H1 (cell line): ENCODE measurements around the gene TEX10. TPM values are rescaled to one million over a fixed set of nuclear protein-coding genes. Genes with fewer than 3 reads are reported as not detected.

Experiments used
- CTCF ChIA-PET: fragments of 300-600 bp; sonication (Branson Sonifier 250); formaldehyde crosslinking; loops from one replicate; lab custom pipeline; 2021; ENCODE audit not compliant: partially characterized antibody; lab: Charles Lee
- POLR2A ChIA-PET: fragments of 300-600 bp; sonication (Branson Sonifier 250); formaldehyde crosslinking; loops from one replicate; lab custom pipeline; 2021; ENCODE audit warnings: inconsistent platforms; ENCODE audit not compliant: partially characterized antibody; lab: Charles Lee
- DNase-seq, 2 experiments: peaks; one replicate each; pipeline versions ENCODE4 v3.0.0 to v3.0.0-alpha.2; 2010 to 2022; ENCODE audit warnings: low spot score in 2 of 2, low read depth in 1 of 2, mixed read lengths in 1 of 2
- FAIRE-seq: peaks from 2 replicates; lab custom pipeline; 2011; peaks lifted over from hg19 to GRCh38; lab: Jason Lieb, UNC
- H2AFZ ChIP-seq: 2 replicates; pipeline ENCODE4 v1.8.1; 2012; ENCODE audit warnings: low read length, inconsistent platforms
- H2AK5ac ChIP-seq: 2 replicates; pipeline ENCODE4 v1.6.1; 2013; ENCODE audit warnings: low read depth, low read length
- H2BK120ac ChIP-seq: replicated peaks from 2 replicates; pipeline ENCODE3; 2013; ENCODE audit warnings: low read depth, low read length, inconsistent platforms
- H2BK12ac ChIP-seq: 2 replicates; pipeline ENCODE4 v1.6.1; 2013; ENCODE audit warnings: low read depth, low read length
- H2BK15ac ChIP-seq: 2 replicates; pipeline ENCODE4 v1.6.1; 2013; ENCODE audit warnings: low read length
- H2BK20ac ChIP-seq: 2 replicates; pipeline ENCODE4 v1.6.1; 2013; ENCODE audit warnings: low read length
- H2BK5ac ChIP-seq: 2 replicates; pipeline ENCODE4 v1.6.1; 2013; ENCODE audit warnings: low read depth, low read length
- H3K14ac ChIP-seq: 2 replicates; pipeline ENCODE4 v1.6.1; 2013; ENCODE audit warnings: inconsistent platforms; ENCODE audit not compliant: insufficient read length
- H3K18ac ChIP-seq: 2 replicates; pipeline ENCODE4 v1.6.1; 2013; ENCODE audit warnings: low read length; ENCODE audit errors: extremely low read depth
- H3K23ac ChIP-seq: 2 replicates; pipeline ENCODE4 v1.6.1; 2013; ENCODE audit warnings: inconsistent platforms; ENCODE audit not compliant: insufficient read length
- H3K23me2 ChIP-seq: 2 replicates; pipeline ENCODE4 v1.6.1; 2013; ENCODE audit warnings: low read depth, low read length
- H3K27ac ChIP-seq: 2 replicates; pipeline ENCODE4 v1.6.1; 2011; ENCODE audit warnings: low read depth, low read length, inconsistent platforms
- H3K27me3 ChIP-seq, 4 experiments: replicated peaks in 1 of 4; 1 replicate in 1 of 4; 2 replicates in 3 of 4; pipeline versions ENCODE4 v1.6.1 to v1.8.1; 2011 to 2013; ENCODE audit warnings: low read length in 3 of 4, mild to moderate bottlenecking in 3 of 4, inconsistent platforms in 2 of 4, mixed read lengths in 2 of 4, moderate library complexity in 1 of 4; ENCODE audit not compliant: control insufficient read depth in 3 of 4, insufficient read depth in 3 of 4; ENCODE audit errors: extremely low read depth in 1 of 4
- H3K36me3 ChIP-seq, 4 experiments: 2 replicates each; pipeline versions ENCODE4 v1.6.1 to v1.8.1; 2011 to 2013; ENCODE audit warnings: mild to moderate bottlenecking in 4 of 4, low read length in 3 of 4, moderate library complexity in 2 of 4, control low read depth in 1 of 4, inconsistent platforms in 1 of 4; ENCODE audit not compliant: insufficient read depth in 4 of 4, control insufficient read depth in 2 of 4
- H3K4ac ChIP-seq: replicated peaks from 2 replicates; pipeline ENCODE3; 2013; ENCODE audit warnings: low read length, low read depth, mixed read lengths, inconsistent platforms; ENCODE audit not compliant: insufficient read length
- H3K4me1 ChIP-seq, 4 experiments: replicated peaks in 1 of 4; 1 replicate in 1 of 4; 2 replicates in 3 of 4; pipeline versions ENCODE4 v1.6.1 to v1.8.1; 2011 to 2013; ENCODE audit warnings: low read length in 3 of 4, inconsistent platforms in 2 of 4, mixed read lengths in 1 of 4; ENCODE audit not compliant: insufficient read depth in 4 of 4, control insufficient read depth in 3 of 4
- H3K4me2 ChIP-seq, 2 experiments: 2 replicates each; pipeline versions ENCODE4 v1.6.1 to v1.8.1; 2011 to 2013; ENCODE audit warnings: low read depth in 2 of 2, low read length in 2 of 2, control low read depth in 1 of 2, inconsistent platforms in 1 of 2, mild to moderate bottlenecking in 1 of 2; ENCODE audit not compliant: insufficient read depth in 1 of 2
- H3K4me3 ChIP-seq, 4 experiments: fragments of 200-600, 300-600 bp in 1 of 4; sonication (generic), shearing (Covaris generic), sonication (Bioruptor Twin) in 1 of 4; 2 replicates each; pipeline versions ENCODE4 v1.5.1 to v1.8.1; 2011 to 2016; ENCODE audit warnings: low read length in 4 of 4, low read depth in 3 of 4, control low read depth in 2 of 4, inconsistent platforms in 2 of 4, mild to moderate bottlenecking in 2 of 4, mixed read lengths in 1 of 4, moderate library complexity in 1 of 4; ENCODE audit not compliant: insufficient read depth in 2 of 4; ENCODE audit errors: extremely low read depth in 1 of 4
- H3K56ac ChIP-seq: replicated peaks from 2 replicates; pipeline ENCODE3; 2013; ENCODE audit warnings: low read depth, mild to moderate bottlenecking, mixed read lengths, low read length, inconsistent platforms; ENCODE audit not compliant: insufficient read length
- H3K79me1 ChIP-seq: 2 replicates; pipeline ENCODE4 v1.6.1; 2013; ENCODE audit warnings: low read depth, low read length, control low read depth
- H3K79me2 ChIP-seq, 2 experiments: 2 replicates each; pipeline versions ENCODE4 v1.6.1 to v1.8.1; 2012 to 2013; ENCODE audit warnings: low read length in 2 of 2, mild to moderate bottlenecking in 2 of 2, inconsistent platforms in 1 of 2; ENCODE audit not compliant: insufficient read depth in 2 of 2, control insufficient read depth in 1 of 2
- H3K9ac ChIP-seq, 4 experiments: replicated peaks in 1 of 4; 1 replicate in 1 of 4; 2 replicates in 3 of 4; pipeline versions ENCODE4 v1.6.1 to v1.8.1; 2011 to 2013; ENCODE audit warnings: low read depth in 3 of 4, low read length in 3 of 4, control low read depth in 2 of 4, mild to moderate bottlenecking in 2 of 4, moderate library complexity in 2 of 4, inconsistent platforms in 1 of 4; ENCODE audit errors: extremely low read depth in 1 of 4
- H3K9me3 ChIP-seq, 2 experiments: 2 replicates each; pipeline versions ENCODE4 v1.6.1 to v1.8.1; 2012 to 2013; ENCODE audit warnings: mild to moderate bottlenecking in 2 of 2, moderate library complexity in 2 of 2, control low read depth in 1 of 2, inconsistent platforms in 1 of 2, low read depth in 1 of 2, low read length in 1 of 2, mixed read lengths in 1 of 2; ENCODE audit not compliant: insufficient read depth in 2 of 2
- H4K20me1 ChIP-seq, 2 experiments: replicated peaks in 1 of 2; 2 replicates each; pipeline versions ENCODE3 to v1.8.1; 2011 to 2013; ENCODE audit warnings: inconsistent platforms in 2 of 2, low read length in 2 of 2, mild to moderate bottlenecking in 1 of 2; ENCODE audit not compliant: insufficient read depth in 2 of 2, control insufficient read depth in 1 of 2
- H4K5ac ChIP-seq: 2 replicates; pipeline ENCODE4 v1.6.1; 2013; ENCODE audit warnings: low read length, low read depth, mixed read lengths, inconsistent platforms; ENCODE audit not compliant: insufficient read length
- H4K8ac ChIP-seq: 2 replicates; pipeline ENCODE4 v1.8.0; 2013; ENCODE audit warnings: mild to moderate bottlenecking, moderate library complexity, low read length, inconsistent platforms; ENCODE audit not compliant: insufficient read depth; ENCODE audit errors: extremely low read depth
- H4K91ac ChIP-seq: replicated peaks from 2 replicates; pipeline ENCODE3; 2013; ENCODE audit warnings: low read length, mixed read lengths, inconsistent platforms; ENCODE audit not compliant: insufficient read length
- BCL11A ChIP-seq, 2 experiments: IDR thresholded peaks; one replicate each; pipeline ENCODE4 v1.6.1; 2011; ENCODE audit warnings: low read depth in 2 of 2, low read length in 2 of 2, mild to moderate bottlenecking in 2 of 2
- CEBPB ChIP-seq: IDR thresholded peaks from 2 replicates; pipeline ENCODE4 v1.6.1; 2012; ENCODE audit warnings: low read depth, low read length
- CHD1 ChIP-seq: IDR thresholded peaks from 2 replicates; pipeline ENCODE4 v1.6.1; 2012; ENCODE audit warnings: low read depth, low read length, improper control_type of control experiment
- WGBS, 2 experiments: shearing (Covaris generic) in 1 of 2; methylation state at CpG; one replicate each; pipeline versions ENCODE4 v1.1.6 to v1.1.7; 2013 to 2015; ENCODE audit warnings: low lambda C conversion rate in 2 of 2, mixed read lengths in 2 of 2, inconsistent platforms in 1 of 2, low coverage in 1 of 2, missing lambda C conversion rate in 1 of 2; ENCODE audit not compliant: insufficient replicate concordance in 2 of 2, insufficient coverage in 1 of 2, insufficient read length in 1 of 2; ENCODE audit errors: extremely low coverage in 1 of 2, missing lambda C conversion rate in 1 of 2; 5-methylcytosine and 5-hydroxymethylcytosine counted together
- polyA plus RNA-seq, 7 experiments: library from polyadenylated mRNA; depleted of rRNA in 3 of 7; stranded (reverse) in 5 of 7; unstranded in 2 of 7; fragments of >200 nt in 5 of 7; fragments of 200-250 nt in 2 of 7; gene quantifications; 1 replicate in 5 of 7; 2 replicates in 1 of 7; 4 replicates in 1 of 7; pipeline versions ENCODE4 v1.2.1 to v1.2.3, GENCODE V29; 2011 to 2013; ENCODE audit warnings: missing spikeins in 2 of 7, mixed read lengths in 2 of 7
- total RNA-seq: library from RNA; stranded (reverse); fragmentation: NEBNext Ultra II Directional; extraction: Animal tissue kit (Norgen Biotek cat#: 25700); gene quantifications from 2 replicates; pipeline ENCODE4 v1.2.1, GENCODE V29; 2021

The TEX10 gene
- total and polyA plus RNA-seq, 2 of the 8 experiments (the other 6 are each of a cell fraction or from before 2014, with no cell fraction given) = 46.9 to 81.0 TPM

DNA sequence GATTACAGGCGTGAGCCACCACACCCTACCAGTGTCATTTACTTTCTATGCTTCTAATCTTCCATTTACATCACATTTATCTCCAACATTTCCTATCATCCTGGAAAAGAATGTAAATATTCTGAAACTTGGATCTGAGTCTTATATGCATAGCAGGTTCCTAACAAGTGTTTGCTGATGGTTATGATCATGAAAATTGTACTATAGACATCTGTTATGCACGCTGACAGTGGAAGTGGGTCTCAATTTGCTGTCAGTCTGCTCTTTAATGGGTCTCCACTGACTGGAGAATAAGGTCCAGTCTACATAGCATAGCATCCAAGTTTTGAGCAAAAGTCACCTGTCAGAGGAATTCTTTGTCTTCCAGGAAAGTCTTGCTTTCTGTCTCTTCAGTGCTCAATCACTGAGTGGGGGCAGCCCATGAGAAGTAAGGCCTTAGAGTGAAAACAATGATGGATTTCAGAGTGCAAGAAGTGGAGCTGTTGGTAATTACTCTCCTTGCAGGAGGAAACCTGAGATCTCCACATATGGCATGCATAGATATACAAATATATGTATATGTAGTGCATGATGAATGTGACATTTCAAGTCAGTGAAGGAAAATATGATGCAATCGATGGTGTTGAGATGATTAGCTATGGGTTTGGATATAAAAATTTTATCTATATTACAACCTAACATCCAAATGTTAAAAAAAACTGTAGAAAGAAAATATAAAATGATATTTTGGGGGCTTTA lies 45.0 kb upstream of the TEX10 start:
- Histone ChIP-seq H3K4ac (no peak overlapping the region), H3K9ac (no peak overlapping the region), H4K8ac (no peak overlapping the region), H2BK12ac (no peak overlapping the region), H3K9me3 (peaks cover 0 to 9% of the 10 kb centered on the region in 2 experiments; a peak in 2 of 4 replicates), H2AK5ac (no peak overlapping the region), H3K27me3 (no peaks in the 10 kb centered on the region), H2BK5ac (no peak overlapping the region), H3K56ac (no peak overlapping the region), H3K36me3 (peaks cover 0 to 6% (median 0%) of the 10 kb centered on the region in 4 experiments; a peak in 1 of 8 replicates), H4K20me1 (no peaks in the 10 kb centered on the region), H2BK15ac (no peak overlapping the region), H2AFZ (0 out of 2 replicates have a peak overlapping the region, but pooled peaks have one; percentile 23), H3K23me2 (no peaks in the 10 kb centered on the region), H3K79me2 (no peaks in the 10 kb centered on the region), H4K91ac (no peak overlapping the region), H3K14ac (no peak overlapping the region), H3K27ac (no peak overlapping the region), H2BK20ac (no peak overlapping the region), H3K79me1 (no peaks in the 10 kb centered on the region), H3K4me3 (no peak overlapping the region; a peak in 1 of 8 replicates), H3K23ac (no peak overlapping the region), H3K4me2 (peak overlapping the region in 1 of 2 experiments; percentile 37; a peak in 1 of 4 replicates), H3K4me1 (peaks cover 0 to 4% (median 2%) of the 10 kb centered on the region in 4 experiments; a peak in 4 of 7 replicates), H2BK120ac (no peak overlapping the region), H4K5ac (no peak overlapping the region), H3K18ac (no peak overlapping the region)
- no peak for TF ChIP-seq CHD1
- peak; percentile 43; the same call in 1 of the 2 replicates for TF ChIP-seq CEBPB
- TF ChIP-seq BCL11A (IDR thresholded peaks at IDR 0.05; ENCODE audit: low read depth in 2 of 2, low read length in 2 of 2) = no peak
- 85% methylated on average over 3 of the region's 3 CpGs; no CpG with 5 or more reads in 1 of the 2 experiments for WGBS, 2 experiments
- DNase-seq (no peak), FAIRE-seq (no peak)
- ChIA-PET POLR2A (no interaction called here), CTCF (interaction anchor here (0.7 to 1.6 kb wide), 3 partner anchors 27 to 69 kb away, joined by 3 to 5 read pairs (median 3); no protein-coding TSS in a partner anchor)
